Mesenteric fat pad (tissue), 1 donor: ENCODE measurements around the gene NLK. TPM values are rescaled to one million over a fixed set of nuclear protein-coding genes. Genes with fewer than 3 reads are reported as not detected.
"Not testable (repeated sequence)": the region's sequence is repeated elsewhere in the genome, so short reads cannot be mapped to it uniquely, and the experiment has no call there.

Experiments
- DNase-seq: peaks from one replicate; pipeline ENCODE4 v3.0.0-alpha.2; 2020; ENCODE audit warnings: low spot score
- long read RNA-seq: library from polyadenylated mRNA; unstranded; transcript quantifications from one replicate; pipeline ENCODE4 v2.0.0, GENCODE V29; 2020
- total RNA-seq: library from RNA; stranded (reverse); fragmentation: NEBNext Ultra II Directional; extraction: Animal tissue kit (Norgen Biotek cat#: 25700); gene quantifications from one replicate; pipeline ENCODE4 v1.2.1, GENCODE V29; 2021
- donor health status: DM: yes; HTN: yes; CAD: no.

The NLK gene
- total RNA-seq: 21.4 TPM
- long read RNA-seq, full-length matches to known transcripts: 7 of 15 reads
- long read RNA-seq, partial matches to known transcripts: 0 of 15 reads
- long read RNA-seq, other reads (novel, unspliced or antisense): 8 of 15 reads

DNA sequence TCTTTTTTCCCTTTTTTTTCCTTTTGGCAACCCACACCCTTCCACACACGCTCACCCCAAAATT lies at the start of gene NLK:
Gene NLK (plus strand): TSS at position 21 of the 64 bp plus-strand sequence. CDS start 197 bp downstream, outside the sequence.
- no peak for DNase-seq

- no peak for DNase-seq
Measured at GRCh38 chr17:27993161-27993695, 49.2 kb upstream of the NLK start.

DNA sequence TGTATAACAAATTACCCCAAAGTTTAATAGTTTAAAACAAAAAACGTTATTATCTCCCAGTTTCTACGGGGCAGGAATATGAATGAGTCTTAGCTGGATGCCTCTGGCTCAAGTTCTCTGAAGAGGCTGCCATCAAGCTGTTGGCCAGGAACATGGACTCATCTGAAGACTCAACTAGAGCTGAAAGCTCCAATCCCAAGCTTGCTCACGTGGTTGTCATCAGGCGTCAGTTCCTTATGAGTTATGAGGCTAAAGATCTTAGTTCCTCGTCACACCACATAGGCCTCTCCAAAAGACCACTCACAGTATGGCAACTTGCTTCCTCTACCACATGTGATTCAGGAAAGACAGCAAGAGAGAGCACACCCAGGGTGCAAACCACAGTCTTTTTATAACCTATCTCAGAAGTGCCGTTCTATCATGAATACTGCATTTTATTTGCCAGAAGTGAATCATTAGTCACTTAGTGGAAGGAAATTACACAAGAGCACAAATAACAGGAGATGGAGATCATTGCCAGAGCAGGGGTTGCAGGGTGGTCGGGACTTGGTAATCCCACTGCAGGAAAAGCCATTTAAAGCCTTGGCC lies 48.7 kb upstream of the NLK start:
- no peak for DNase-seq

GRCh38 chr17:27994586-27994985 lies 47.9 kb upstream of the NLK start:
- DNase-seq: no peak

GRCh38 chr17:27995554-27995953 lies 46.9 kb upstream of the NLK start:
- DNase-seq: no peak

GRCh38 chr17:27996202-27997043 lies 46.1 kb upstream of the NLK start:
- DNase-seq: no peak

DNA sequence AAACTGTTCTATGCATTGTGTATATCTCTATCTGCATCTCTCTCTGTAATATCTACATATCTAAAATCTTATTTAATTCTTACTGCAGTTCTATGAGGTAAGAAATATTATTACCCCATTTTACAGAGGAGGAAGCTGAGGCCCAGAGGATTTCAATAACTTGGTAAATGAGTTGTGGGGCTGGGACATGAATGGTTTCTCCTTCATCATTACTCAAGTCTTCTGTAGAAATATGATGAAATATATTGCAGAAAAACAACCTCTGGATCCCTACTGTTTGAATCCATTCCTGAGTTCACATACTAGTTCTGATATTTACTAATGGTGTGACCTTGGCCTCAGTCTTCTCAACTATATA lies 45.5 kb upstream of the NLK start:
- no peak for DNase-seq

DNA sequence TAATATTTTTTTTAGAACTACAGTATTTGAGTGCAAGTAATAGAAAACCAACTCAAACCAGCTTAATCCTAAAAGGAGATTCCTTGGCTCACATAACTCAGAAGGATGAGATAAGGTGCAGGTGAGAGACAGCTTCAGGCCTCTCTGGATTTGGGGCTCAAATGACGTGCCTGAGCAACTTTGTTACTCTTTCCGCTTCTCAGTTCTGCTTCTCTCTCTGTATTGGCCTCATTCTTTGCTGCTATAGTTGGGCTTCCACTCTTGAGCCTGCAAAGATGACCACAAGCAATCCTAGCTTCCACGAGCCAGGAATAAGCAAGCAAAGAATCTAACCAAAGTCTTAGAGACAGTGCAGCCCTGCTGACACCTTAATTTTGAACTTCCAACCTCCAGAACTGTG lies 45.0 kb upstream of the NLK start:
- DNase-seq: no peak

DNA sequence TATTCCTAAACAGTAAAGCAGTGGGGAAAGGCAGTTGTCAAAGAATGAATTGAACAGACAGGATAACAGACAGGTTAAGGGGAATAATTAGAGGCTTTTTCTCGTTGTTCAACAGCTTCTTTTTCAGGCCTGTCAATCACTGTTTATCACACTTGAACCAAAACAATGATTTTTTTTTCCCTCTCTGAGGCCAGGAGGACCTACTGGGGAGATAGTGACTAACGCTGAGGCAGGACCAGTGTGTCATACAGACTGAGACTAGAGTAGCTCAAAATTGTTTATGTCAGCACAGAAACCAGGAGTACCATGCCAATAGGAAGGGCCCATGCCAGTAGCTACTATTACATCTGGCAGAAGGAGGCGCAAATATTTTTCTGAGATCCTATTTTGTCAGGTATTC lies 41.3 kb upstream of the NLK start:
- DNase-seq: no peak

- DNase-seq: no peak
Measured at GRCh38 chr17:28004344-28004743, 38.1 kb upstream of the NLK start.

- DNase-seq: not testable (repeated sequence)
Measured at GRCh38 chr17:28007925-28008324, 34.6 kb upstream of the NLK start.

DNA sequence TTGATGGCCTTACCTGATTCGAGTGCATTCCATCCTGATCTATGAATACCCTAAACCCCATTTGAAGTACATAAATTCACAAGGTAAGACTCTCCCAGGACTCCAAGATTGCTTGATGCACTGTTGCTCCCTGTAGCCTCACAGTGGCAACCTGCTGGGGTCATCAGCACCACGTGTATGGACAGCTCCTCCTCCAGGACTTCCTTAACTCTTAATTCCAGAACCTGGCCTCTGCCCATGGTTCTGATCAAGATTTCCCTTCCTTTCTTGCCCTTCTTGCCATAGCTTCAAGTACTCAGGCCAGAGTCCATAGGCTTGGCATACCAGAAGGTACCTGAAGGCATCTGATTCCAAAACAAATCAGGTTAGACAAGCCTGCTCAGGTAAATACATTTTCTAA lies 34.0 kb upstream of the NLK start:
- DNase-seq: no peak

DNA sequence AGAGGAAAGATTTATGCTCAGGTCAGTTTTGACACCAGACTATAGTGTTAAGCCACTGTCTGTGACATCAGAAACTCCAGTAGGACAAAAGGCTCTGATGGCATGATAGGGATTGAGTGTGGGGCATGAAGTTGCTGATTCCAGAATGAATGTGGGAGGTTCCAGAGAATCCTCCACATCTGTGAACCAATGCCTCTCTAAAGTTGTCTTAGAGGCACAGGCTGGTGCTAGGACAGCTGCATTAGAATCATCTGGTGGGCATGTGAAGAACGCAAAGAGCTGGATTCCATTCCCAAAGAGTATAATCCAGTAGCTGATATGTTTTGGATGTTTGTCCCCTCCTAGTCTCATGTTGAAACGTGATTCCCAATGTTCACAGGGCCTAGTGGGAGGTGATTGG lies 32.1 kb upstream of the NLK start:
- DNase-seq: no peak

- DNase-seq: no peak
Measured at GRCh38 chr17:28018439-28019070, 23.9 kb upstream of the NLK start.

DNA sequence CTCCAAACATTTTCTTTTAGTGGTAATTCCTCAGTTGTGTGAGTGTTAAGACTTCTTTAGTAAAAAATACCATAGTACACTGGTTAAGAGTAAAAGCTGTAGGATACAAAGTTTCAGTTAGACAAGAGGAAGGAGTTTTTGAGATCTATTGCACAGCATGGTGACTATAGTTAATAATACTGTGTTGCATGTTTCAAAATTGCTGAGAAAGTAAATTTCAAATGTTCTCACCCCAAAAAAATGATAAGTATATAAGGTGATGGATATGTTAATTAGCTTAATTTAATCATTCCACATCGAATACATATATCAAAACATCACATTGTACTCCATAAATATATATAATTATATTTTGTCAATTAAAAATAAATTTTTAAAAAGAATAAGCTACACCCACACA lies 22.0 kb upstream of the NLK start:
- no peak for DNase-seq

- no peak for DNase-seq
Measured at GRCh38 chr17:28029044-28029443, 13.4 kb upstream of the NLK start.

- DNase-seq: no peak
Measured at GRCh38 chr17:28030386-28030785, 12.1 kb upstream of the NLK start.

GRCh38 chr17:28031174-28031573 lies 11.3 kb upstream of the NLK start:
- no peak for DNase-seq

DNA sequence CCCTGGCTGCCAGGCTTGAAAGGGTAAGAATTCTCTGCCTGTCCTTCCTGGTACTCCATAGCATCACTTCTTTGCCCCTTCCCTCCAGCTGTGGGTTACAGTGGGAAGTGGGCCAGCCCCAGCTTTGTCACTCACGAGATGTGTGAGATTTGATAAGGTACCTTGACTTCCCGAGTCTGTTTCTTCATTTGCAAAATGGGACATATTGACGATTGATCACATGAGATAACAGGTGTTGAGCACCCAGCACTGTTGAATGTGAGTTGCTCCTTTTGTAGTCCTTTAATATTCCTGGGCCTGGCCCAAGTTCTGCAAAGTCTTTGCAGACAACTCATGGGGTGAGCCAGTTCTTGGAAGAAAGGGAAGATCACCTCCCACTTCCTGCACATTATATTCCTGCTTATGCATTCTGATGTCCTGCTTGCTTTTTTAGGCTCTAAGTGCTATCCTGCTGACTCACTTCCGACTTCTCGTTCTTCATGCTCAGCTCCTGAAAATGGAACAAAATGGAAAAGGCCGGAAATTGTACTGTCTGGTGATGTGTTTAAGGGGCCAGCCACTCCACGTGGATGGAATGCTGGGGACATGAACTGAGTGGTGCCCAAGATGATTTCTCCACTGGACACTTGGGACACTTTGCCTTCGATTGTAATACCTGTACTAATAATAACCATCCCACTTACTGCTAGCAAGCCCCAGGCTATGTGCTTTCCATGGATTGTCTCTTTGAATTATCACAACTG lies 8.3 kb upstream of the NLK start:
- no peak for DNase-seq

- DNase-seq: not testable (repeated sequence)
Measured at GRCh38 chr17:28035452-28035851, 7.0 kb upstream of the NLK start.

DNA sequence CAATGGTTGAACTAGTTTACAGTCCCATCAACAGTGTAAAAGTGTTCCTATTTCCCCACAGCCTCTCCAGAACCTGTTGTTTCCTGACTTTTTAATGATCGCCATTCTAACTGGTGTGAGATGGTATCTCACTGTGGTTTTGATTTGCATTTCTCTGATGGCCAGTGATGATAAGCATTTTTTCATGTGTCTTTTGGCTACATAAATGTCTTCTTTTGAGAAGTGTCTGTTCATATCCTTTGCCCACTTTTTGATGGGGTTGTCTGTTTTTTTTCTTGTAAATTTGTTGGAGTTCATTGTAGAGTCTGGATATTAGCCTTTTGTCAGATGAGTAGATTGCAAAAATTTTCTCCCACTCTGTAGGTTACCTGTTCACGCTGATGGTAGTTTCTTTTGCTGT lies 6.6 kb upstream of the NLK start:
- DNase-seq: not testable (repeated sequence)

DNA sequence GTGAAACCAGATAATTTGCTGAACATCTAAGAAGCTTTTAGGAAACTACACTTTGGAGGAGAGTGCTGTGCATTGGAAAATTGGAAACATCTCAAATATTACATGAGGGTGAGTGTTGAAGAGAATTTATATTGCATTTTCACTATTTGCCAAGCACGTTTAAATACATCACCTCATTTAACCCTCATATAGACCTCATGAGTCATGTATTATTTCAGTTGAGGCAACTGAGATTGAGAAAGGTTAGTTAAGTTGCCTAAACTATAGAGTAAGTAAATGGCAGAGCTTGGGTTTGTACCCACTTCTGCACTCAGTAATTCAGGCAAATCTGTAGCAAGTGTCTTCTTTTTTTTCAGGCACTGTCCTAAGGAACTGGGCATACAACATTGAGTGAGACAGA lies 3.7 kb upstream of the NLK start:
- DNase-seq: no peak
